KBM-7 (cell line): ENCODE data around the gene UXS1.
"Not testable (repeated sequence)": the region's sequence is repeated elsewhere in the genome, so short reads cannot be mapped to it uniquely, and the experiment has no call there.

Experiments
- DNase-seq: peaks from one replicate; pipeline ENCODE4 v3.0.0-alpha.2; 2015
- in situ Hi-C: fragments of 300-500 bp; cut with MboI; formaldehyde crosslinking; loops from 2 replicates; pipeline ENCODE4 v1.14.3; 2020; ENCODE audit warnings: low sequenced_read_pairs, low pct_unique_long_range_greater_than_20kb, mixed read lengths

The UXS1 gene

GRCh38 chr2:106193977-106194778, at the start of gene UXS1:
UXS1 (minus strand) TSS chr2:106194301; CDS start chr2:106194241, 60 bp downstream.
- in situ Hi-C loops, result no loop called here
- peak; percentile 96 for DNase-seq

GRCh38 chr2:106239491-106239890, 45.4 kb upstream of the UXS1 start:
- not testable (repeated sequence) for DNase-seq

GRCh38 chr2:106235392-106235791, 41.3 kb upstream of the UXS1 start:
- in situ Hi-C loops, DNase-seq: not testable (repeated sequence)

More at GRCh38 chr2:106239491-106239890, 45.4 kb upstream of the UXS1 start:
- in situ Hi-C loops, result not testable (repeated sequence)

GRCh38 chr2:106233350-106233706, 39.2 kb upstream of the UXS1 start:
- DNase-seq, result no peak
- in situ Hi-C loops, result no loop called here

- in situ Hi-C loops, result no loop called here
- DNase-seq, result no peak
These were observed 38.7 kb upstream of the UXS1 start for GRCh38 chr2:106232638-106233349.

- in situ Hi-C loops, result no loop called here
- DNase-seq, result no peak
These were observed 29.2 kb upstream of the UXS1 start for GRCh38 chr2:106223347-106223746.

GRCh38 chr2:106222057-106222456, 28.0 kb upstream of the UXS1 start:
- in situ Hi-C loops, DNase-seq: not testable (repeated sequence)

- DNase-seq, result no peak
- in situ Hi-C loops, result no loop called here
These were observed 25.7 kb upstream of the UXS1 start for GRCh38 chr2:106219813-106220212.

- in situ Hi-C loops, DNase-seq: not testable (repeated sequence)
These were observed 25.1 kb upstream of the UXS1 start for GRCh38 chr2:106219157-106219556.

- in situ Hi-C loops, result no loop called here
- no peak for DNase-seq
These were observed 14.8 kb upstream of the UXS1 start for GRCh38 chr2:106208874-106209273.

GRCh38 chr2:106208399-106208798, 14.3 kb upstream of the UXS1 start:
- in situ Hi-C loops, result no loop called here
- DNase-seq, result no peak

- in situ Hi-C loops, result no loop called here
- no peak for DNase-seq
These were observed 13.1 kb upstream of the UXS1 start for GRCh38 chr2:106207246-106207645.

- in situ Hi-C loops, result no loop called here
- DNase-seq, result no peak
These were observed 11.4 kb upstream of the UXS1 start for GRCh38 chr2:106205488-106205887.

GRCh38 chr2:106204551-106204950, 10.4 kb upstream of the UXS1 start:
- DNase-seq, in situ Hi-C loops: not testable (repeated sequence)

GRCh38 chr2:106201661-106202060, 7.6 kb upstream of the UXS1 start:
- in situ Hi-C loops, result no loop called here
- DNase-seq, result no peak

- in situ Hi-C loops, result no loop called here
- DNase-seq, result peak; percentile 42
These were observed 3.8 kb upstream of the UXS1 start for GRCh38 chr2:106197878-106198277.

- in situ Hi-C loops, result no loop called here
These were observed 1.9 kb upstream of the UXS1 start for GRCh38 chr2:106195981-106196380.

GRCh38 chr2:106195456-106195855, 1.4 kb upstream of the UXS1 start:
- in situ Hi-C loops, result no loop called here
- DNase-seq, result no peak

More at GRCh38 chr2:106195981-106196380, 1.9 kb upstream of the UXS1 start:
- no peak for DNase-seq

GRCh38 chr2:106193690-106193976, 468 bp downstream of the UXS1 start:
- in situ Hi-C loops, result no loop called here
- no peak for DNase-seq
